Kidney (tissue), 14 donors: ENCODE data around the gene ATP1A2. TPM values are rescaled to one million over a fixed set of nuclear protein-coding genes. Genes with fewer than 3 reads are reported as not detected.
A peak's percentile ranks its signal among the peaks of the same experiment; 100 is the strongest.

Experiments
- DNase-seq, 5 donors: peaks; one replicate each; pipeline ENCODE4 v3.0.0-alpha.2; 2013 to 2020
- FAIRE-seq: peaks from 2 replicates; lab custom pipeline; 2012; peaks lifted over from hg19 to GRCh38; lab: Jason Lieb, UNC
- H3K27ac ChIP-seq, 2 donors: one replicate each; pipeline ENCODE4 v1.7.0; 2013; ENCODE audit warnings: low read depth in 2 of 2, low read length in 2 of 2, inconsistent platforms in 1 of 2
- H3K27me3 ChIP-seq: one replicate; pipeline ENCODE4 v1.7.1; 2013; ENCODE audit warnings: low read length, inconsistent platforms; ENCODE audit not compliant: control insufficient read depth, insufficient read depth
- H3K36me3 ChIP-seq, 3 donors: one replicate each; pipeline versions ENCODE4 v1.7.0 to v1.7.1; 2013; ENCODE audit warnings: low read length in 3 of 3, control low read depth in 1 of 3, inconsistent platforms in 1 of 3; ENCODE audit not compliant: insufficient read depth in 3 of 3, control insufficient read depth in 2 of 3
- H3K4me1 ChIP-seq, 3 donors: one replicate each; pipeline versions ENCODE4 v1.7.0 to v1.7.1; 2013; ENCODE audit warnings: low read length in 3 of 3, inconsistent platforms in 1 of 3, low read depth in 1 of 3; ENCODE audit not compliant: control insufficient read depth in 2 of 3, insufficient read depth in 2 of 3
- H3K4me3 ChIP-seq, 3 donors: one replicate each; pipeline versions ENCODE4 v1.7.0 to v1.8.1; 2013; ENCODE audit warnings: low read length in 3 of 3, control low read depth in 1 of 3, inconsistent platforms in 1 of 3
- H3K9ac ChIP-seq, 3 donors: one replicate each; pipeline versions ENCODE4 v1.7.0 to v1.7.1; 2013; ENCODE audit warnings: low read length in 3 of 3, control low read depth in 1 of 3, inconsistent platforms in 1 of 3
- H3K9me3 ChIP-seq, 3 donors: one replicate each; pipeline versions ENCODE4 v1.7.0 to v1.7.1; 2013; ENCODE audit warnings: low read length in 3 of 3, control low read depth in 1 of 3, inconsistent platforms in 1 of 3; ENCODE audit not compliant: control insufficient read depth in 2 of 3, insufficient read depth in 1 of 3
- intact Hi-C: fragments of 100-400 bp; cut with DNase I; formaldehyde crosslinking; loops from one replicate; pipeline ENCODE4 v1.11.1; 2022
- polyA plus RNA-seq: library from polyadenylated mRNA; stranded (reverse); fragments of 350-450 nt; fragmentation: Illumina TruSeq; extraction: RNeasy Lipid Tissue Mini Kit (QIAGEN cat#74804); gene quantifications from one replicate; pipeline ENCODE4 v1.2.3, GENCODE V29; 2014; ENCODE audit warnings: low read depth, low replicate concordance; ENCODE audit not compliant: insufficient read depth
- total RNA-seq: library from RNA; stranded (reverse); fragmentation: NEBNext Ultra II Directional; extraction: Animal tissue kit (Norgen Biotek cat#: 25700); gene quantifications from one replicate; pipeline ENCODE4 v1.2.1, GENCODE V29; 2021
- TF ChIP-seq, protein P1 (sequence below): IDR thresholded peaks from 3 replicates; pipeline ENCODE4 v1.5.1; 2012; ENCODE audit warnings: mild to moderate bottlenecking, moderate library complexity, borderline replicate concordance; ENCODE audit not compliant: insufficient read depth; ENCODE audit errors: extremely low read depth
- donor health status: control.
- donor health status: control.
- donor health status: control.
- donor health status: control.
- donor health status: control.
- donor health status: DM: yes; HTN: yes; CAD: no.
- donor health status: Normal renal cell carcinoma (clear cell type).

The ATP1A2 gene
- total and polyA plus RNA-seq, 2 donors from 2014 or later = 4.1 to 5.5 TPM

DNA sequence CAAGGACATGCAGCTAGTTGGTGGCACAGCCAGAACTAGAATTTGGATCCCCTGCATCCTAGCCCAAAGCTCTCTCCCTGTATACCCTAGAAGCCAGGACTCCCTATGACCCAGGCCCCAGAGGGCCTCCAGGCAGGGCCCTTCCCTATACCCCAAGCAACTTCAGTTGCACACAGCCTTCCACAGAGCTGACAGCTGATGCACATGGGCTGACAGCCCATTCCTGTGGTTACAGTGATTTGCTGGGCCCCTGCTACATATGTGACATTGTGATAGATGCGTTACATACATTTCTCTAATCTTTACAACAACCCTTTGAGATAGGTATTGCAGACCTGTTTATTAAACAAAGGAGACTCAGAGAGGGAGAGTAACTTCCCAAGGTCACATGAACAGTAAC is 5.8 kb downstream of the ATP1A2 start:
- Histone ChIP-seq H3K9me3 (no peaks in the 10 kb centered on the region), H3K4me3 (no peak overlapping the region), H3K27ac (no peak overlapping the region), H3K36me3 (no peaks in the 10 kb centered on the region), H3K9ac (no peak overlapping the region), H3K4me1 (no peaks in the 10 kb centered on the region), H3K27me3 (no peaks in the 10 kb centered on the region)
- TF ChIP-seq, protein P1, sequence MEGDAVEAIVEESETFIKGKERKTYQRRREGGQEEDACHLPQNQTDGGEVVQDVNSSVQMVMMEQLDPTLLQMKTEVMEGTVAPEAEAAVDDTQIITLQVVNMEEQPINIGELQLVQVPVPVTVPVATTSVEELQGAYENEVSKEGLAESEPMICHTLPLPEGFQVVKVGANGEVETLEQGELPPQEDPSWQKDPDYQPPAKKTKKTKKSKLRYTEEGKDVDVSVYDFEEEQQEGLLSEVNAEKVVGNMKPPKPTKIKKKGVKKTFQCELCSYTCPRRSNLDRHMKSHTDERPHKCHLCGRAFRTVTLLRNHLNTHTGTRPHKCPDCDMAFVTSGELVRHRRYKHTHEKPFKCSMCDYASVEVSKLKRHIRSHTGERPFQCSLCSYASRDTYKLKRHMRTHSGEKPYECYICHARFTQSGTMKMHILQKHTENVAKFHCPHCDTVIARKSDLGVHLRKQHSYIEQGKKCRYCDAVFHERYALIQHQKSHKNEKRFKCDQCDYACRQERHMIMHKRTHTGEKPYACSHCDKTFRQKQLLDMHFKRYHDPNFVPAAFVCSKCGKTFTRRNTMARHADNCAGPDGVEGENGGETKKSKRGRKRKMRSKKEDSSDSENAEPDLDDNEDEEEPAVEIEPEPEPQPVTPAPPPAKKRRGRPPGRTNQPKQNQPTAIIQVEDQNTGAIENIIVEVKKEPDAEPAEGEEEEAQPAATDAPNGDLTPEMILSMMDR = no peak
- FAIRE-seq (no peak), DNase-seq (peak in 1 of 5 donors; percentile 2)
- intact Hi-C loops = no loop called here

DNA sequence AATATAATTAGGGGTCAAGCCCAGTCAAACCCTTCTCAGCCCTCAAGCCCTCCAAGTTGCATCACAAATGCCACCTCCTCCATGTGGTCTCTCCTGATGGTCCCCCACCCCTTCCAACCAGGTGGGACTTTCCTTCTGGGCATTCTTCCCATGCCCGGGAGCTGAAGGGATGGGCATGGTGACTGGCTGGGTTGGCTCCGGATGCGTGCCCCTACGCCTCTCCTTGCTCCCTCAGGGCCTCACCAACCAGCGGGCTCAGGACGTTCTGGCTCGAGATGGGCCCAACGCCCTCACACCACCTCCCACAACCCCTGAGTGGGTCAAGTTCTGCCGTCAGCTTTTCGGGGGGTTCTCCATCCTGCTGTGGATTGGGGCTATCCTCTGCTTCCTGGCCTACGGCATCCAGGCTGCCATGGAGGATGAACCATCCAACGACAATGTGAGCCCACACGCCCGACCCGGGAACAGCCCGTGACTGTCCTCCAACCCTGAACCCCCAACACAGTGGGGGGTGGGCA is 7.5 kb downstream of the ATP1A2 start:
- H3K27me3 ChIP-seq = no peaks in the 10 kb centered on the region
- H3K4me1 ChIP-seq = no peaks in the 10 kb centered on the region
- intact Hi-C loops = no loop called here
- TF ChIP-seq, protein P1 = no peak
- DNase-seq (peak in 1 of 5 donors; percentile 51), FAIRE-seq (no peak)
- H3K36me3 ChIP-seq = no peaks in the 10 kb centered on the region
- H3K9me3 ChIP-seq = no peaks in the 10 kb centered on the region
- no peak overlapping the region for H3K4me3 ChIP-seq
- no peak overlapping the region for H3K9ac ChIP-seq
- no peak overlapping the region for H3K27ac ChIP-seq

DNA sequence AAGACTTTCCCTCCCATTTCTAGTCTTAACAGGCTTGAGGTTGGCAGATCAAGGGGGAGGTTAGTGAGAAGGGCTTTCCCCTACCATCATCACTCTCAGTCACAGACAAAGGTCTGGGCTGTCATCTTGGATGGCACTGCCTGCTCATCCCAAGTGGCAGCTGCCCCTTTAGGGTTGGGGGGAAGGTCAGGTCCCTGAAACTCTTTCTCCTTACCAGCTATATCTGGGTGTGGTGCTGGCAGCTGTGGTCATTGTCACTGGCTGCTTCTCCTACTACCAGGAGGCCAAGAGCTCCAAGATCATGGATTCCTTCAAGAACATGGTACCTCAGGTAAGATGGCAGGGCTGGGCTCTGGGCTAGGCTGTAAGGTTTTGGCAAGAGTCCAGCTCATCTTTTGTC is 8.2 kb downstream of the ATP1A2 start:
- no peaks in the 10 kb centered on the region for H3K9me3 ChIP-seq
- H3K27ac ChIP-seq = no peak overlapping the region
- DNase-seq = peak in 1 of 5 donors; percentile 20
- intact Hi-C loops = no loop called here
- TF ChIP-seq, protein P1 = no peak
- no peak overlapping the region for H3K4me3 ChIP-seq
- H3K4me1 ChIP-seq = no peaks in the 10 kb centered on the region
- FAIRE-seq = no peak
- H3K9ac ChIP-seq = no peak overlapping the region
- no peaks in the 10 kb centered on the region for H3K36me3 ChIP-seq
- H3K27me3 ChIP-seq = no peaks in the 10 kb centered on the region
